HL-60/S4 treated with retinoic acid at 250 ng/mL for 4 days and 3 days (cell line): ENCODE data around the gene PIWIL1.

ENCODE experiments used
- in situ Hi-C: fragments of 300-500 bp; cut with MboI; formaldehyde crosslinking; loops from 2 replicates; pipeline ENCODE4 v1.7.0; 2022; ENCODE audit warnings: low sequenced_read_pairs

Gene PIWIL1

DNA sequence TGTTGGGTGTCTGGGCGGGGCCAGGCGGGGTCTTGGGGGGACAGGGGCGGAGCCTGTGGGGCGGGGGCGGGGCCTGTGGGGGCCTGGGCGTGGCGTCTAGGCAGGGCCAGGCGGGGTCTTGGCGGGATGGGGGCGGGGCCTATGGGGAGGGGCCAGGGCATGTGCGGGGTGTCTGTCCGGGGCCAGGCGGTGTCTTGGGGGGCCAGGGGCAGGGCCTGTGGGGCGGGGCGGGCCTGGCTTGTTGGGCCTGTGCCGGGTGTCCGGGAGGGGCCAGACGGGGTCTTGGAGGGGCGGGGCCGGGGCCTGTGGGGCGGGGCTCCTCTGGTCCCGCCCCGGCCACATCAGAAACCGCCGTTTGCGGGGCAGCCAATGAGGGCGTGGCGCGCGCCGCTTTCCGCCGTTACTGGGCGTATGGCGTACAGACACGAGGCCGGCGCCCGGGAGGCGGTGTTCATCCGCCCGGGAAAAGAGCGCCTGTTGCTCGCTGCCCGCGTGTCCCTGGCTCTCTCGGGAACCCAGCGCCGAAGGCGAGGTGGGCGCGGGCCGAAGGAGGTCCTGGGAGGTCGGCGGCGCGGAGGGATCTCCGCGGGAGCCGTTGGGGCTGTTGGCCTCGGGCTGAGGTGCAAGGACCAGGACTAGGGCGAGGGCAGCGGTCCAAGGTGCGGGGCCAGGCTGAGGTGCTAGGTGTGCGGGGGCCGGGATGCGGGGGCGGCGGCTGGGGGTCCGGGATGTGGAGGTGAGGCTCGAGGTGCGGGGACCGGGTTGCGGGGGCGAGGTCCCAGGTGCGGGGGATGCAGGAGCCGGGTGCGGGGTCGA is at the start of gene PIWIL1:
Gene PIWIL1 (plus strand): TSS at position 400 of the 816 bp plus-strand sequence. CDS start 4,705 bp downstream, outside the sequence.
- in situ Hi-C loops, result loop anchor here (25.0 kb wide), 1 partner anchor 300 kb away; no protein-coding TSS in a partner anchor

DNA sequence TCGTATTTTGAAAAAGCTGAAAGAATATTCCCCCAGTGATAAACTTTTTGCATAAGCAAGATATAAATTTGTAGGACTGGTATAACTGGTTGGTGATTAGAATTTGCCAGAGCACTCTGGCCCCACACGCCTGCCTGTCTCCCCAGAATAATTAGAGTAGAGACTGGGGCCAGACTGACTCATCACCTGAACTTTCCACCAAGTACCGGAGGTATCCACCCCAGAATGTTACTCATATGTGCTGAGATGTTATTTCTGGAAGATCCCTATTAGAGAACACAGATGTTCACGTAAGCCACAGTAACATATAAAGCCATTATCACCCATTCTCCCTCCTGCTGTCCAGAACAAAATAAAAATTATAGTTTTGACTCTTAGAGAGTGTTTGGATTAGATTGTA is 49.5 kb upstream of the PIWIL1 start:
- in situ Hi-C loops, result no loop called here

DNA sequence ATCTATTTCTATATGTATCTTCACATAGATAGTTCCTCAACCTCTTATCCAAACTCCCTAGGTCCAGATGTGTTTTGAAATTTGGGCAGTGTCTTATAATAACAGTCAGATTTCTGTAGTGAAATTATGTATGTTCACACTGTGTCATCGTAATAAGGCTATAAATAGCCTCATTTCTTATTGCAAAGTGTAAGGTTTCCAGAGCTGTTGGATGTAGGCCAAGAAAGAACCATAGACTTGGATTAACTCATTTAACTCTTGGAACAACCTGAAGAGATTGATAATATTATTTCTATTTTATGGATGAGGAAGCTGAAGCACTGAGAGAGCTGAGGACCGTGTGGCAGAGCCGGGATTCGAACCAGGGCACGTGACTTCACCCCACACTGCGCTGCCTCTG is 49.0 kb upstream of the PIWIL1 start:
- in situ Hi-C loops, result no loop called here

DNA sequence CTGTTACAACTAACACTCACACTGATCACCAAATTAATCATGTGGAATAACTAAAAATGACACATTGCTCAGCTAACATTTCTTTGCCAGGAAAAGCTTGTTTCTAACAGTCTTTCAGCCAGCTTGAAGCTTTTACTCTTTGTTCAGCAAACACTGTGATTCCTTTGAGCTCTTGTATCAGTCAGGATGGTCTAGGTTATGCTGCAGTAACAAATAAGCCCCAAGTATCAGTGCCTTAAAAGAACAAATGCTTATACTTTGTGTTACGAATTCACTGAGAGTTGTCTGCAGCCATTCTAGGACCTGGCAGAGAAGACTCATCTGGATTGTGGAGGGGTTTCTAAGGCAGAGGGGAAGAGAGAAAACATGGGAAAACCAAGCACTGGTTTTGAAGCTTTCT is 47.6 kb upstream of the PIWIL1 start:
- in situ Hi-C loops, result no loop called here

DNA sequence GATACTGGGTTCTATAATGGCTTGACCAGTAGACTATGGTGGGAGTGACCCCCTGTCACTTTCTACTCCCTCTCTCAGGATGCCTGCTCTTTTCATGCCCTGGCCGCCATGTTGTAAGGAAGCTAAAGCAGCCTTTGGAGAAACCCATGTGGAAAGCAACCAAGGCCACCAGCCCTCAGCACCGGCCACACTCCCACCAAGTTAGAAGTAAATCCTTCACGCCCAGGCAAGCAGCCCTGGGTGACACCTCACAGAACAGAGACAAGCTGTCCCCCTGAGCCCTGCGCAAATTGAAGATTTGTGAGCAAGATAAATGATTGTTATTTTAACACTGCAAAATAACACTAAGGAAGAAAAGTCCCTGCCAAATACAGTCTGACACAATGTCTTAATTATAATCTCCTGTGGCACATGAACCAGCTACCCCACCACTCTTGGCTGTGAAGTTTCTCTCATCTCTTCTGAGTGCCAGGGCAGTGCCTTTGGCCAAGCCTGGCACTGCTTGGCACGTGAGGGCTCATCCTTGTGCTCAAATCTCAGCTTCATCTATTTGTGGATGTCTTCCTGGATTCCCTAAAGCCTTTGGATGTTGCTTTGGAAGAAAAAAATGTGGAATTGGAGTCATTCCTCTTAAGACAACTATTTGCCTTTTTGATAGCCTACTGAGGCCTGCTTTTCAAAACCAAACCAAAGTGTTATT is 39.2 kb upstream of the PIWIL1 start:
- in situ Hi-C loops, result no loop called here

DNA sequence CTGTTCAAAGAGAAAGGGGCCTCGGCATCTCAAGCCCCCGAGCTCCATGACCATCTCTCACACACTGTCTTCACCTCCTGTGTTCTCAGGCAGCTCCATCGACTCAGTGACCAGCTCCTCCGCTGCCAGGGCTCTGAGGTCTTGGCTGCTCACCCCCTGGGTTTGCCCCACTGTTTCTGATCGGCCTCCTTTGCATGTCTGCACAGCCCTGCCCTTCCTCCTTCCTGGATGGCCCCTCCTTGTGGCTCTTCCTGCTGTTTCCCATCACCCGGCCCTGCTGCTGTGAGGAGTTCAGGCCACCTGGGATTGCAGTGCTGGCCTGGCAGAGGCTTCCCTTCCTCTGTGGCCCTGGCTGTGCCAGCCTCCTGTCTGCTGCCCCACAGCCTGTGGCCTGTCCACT is 38.1 kb upstream of the PIWIL1 start:
- in situ Hi-C loops, result no loop called here

DNA sequence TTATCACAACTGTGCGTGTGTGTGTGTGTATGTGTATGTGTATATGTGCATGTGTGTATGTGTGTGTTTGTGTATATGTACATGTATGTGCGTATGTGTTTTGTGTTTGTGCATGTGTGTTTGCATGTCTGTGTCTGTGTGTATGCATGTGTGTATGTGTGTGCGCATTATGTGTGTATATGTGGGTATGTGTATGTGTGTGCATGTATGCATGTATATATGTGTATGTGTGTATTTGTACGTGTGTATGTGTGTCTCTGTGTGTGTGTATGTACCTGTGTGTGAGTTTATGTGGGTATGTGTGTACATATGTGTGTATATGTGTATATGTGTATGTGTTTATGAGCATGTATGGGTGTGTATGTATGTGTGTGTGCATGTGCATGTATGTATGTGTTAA is 37.6 kb upstream of the PIWIL1 start:
- in situ Hi-C loops, result no loop called here

DNA sequence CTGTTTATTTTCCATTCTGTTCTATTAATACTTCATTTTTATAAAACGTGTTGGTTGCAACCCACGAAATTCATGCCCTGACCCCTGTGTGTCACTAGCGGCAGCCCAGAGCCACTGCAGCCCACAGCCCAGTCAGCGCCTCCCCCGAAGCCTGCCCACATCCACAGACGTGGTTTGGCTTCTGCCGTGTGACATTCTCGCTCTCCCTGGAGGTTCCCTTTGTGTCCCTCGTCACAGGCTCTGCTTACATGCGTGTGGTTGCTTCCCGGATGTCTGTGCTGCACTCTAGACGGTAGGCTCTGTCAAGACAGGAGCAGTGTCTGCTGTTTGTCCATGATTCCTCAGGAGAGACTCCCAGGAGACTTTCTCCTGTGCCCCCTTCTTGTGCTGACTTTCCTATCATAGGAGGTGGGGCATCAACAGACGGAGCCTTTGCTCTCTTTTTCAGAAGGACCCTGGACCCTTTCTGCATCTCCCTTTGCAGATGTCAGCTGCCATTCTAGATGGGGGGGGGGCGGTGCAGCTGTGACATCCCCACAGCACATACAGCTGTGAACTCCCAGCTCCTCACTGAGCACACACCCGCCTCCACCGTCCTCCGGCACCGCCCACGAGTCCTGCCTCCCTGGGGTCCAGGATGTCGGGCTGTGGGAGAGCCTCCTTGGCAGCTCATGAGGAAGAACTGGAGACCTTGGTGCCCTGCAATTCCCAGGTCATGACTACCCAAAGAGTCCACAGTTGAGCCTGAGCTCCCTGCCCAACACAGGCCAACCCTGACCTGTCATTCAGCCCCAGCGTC is 36.8 kb upstream of the PIWIL1 start:
- in situ Hi-C loops, result no loop called here

DNA sequence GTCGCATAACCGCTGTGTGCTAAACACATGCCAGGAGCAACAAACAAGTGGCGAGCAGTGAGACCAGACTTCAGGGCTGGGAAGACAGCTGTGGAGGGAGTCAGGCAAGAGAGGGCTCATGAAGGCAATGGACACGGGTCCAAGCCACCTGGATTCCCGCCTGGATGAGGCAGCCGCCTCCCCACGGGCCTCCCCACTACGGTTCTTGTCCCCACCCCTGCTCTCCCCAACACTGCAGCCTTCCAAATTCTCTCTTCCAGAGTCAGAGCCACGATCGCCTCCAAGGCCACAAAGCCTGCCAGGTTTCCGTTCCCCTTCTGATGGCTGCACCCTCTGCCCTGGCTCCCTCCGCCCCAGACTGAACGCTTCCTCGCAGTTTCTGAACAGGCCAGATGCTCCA is 36.1 kb upstream of the PIWIL1 start:
- in situ Hi-C loops, result no loop called here

DNA sequence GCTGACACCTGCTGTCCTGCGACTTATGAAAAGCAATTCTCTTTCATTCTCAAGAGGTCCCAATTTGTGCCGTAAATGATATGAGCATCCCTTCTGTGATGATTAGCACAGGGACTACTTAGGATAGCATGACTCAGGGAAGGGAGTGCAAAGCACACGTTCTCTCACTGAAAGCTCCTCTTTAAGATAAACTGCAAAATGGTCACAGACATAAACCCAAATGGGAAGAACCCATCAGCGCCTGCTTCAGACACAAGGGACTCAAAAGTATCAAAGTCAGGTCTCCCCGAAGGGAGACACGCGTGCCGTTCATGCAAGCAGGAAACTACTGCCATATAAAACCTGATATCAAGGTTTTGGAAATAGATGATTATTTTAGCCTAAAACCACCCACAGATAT is 33.9 kb upstream of the PIWIL1 start:
- in situ Hi-C loops, result no loop called here

DNA sequence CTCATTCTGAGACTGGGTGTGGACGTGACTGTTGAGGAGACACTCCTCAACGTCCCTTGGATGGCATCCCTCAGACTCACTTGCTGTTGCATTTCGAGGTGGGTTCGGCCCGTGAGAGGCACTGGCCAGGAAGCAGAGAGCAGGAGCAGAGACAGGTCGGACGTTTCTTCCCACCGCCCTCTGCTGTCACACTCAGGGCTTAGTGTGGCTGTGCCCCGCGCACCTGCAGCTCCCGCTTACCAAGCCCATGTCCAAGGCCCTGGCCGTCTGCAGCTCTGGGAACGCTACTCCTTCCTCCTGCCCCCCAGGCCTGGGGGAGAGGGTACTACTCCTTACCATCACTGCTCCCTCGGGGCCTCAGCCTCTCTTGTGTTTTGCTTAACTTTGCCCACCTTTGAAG is 29.8 kb upstream of the PIWIL1 start:
- in situ Hi-C loops, result no loop called here

DNA sequence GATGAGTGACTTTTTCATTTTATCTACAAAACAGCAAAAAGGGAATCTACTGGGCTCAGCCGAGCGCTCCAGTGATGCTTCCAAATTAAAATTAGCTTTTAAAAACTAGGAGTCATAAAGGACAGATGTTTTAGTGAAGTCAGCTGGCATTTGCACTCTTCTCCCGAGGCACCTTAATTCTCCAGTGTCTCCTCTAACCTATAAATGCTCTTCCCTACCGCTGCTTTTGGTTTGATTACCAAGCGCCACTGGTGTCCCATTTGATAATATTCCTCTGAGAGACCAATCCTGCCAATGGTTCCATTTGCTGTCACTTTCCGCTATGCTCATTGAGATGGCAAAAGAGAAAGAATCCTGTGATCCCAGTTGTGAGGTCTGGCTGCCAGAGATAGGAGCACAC is 29.3 kb upstream of the PIWIL1 start:
- in situ Hi-C loops, result no loop called here

DNA sequence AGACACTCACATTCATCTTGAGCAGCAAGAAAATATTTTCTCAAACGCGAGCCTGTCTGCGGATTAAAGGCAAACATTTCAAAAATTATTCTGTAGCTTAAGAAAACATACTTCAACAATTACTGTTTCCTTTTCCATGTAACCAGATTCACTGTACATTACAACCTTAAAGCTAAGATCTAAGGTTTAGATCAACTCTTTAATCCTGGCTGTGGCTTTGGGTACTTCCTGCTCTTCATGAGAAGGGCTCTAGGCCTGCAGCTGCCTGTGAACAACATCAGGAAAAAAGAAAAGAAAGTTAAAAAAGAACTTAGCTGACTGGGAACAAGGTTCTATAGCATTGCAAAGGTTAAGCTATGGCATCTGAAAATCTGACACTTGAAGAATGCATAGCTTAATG is 21.4 kb upstream of the PIWIL1 start:
- in situ Hi-C loops, result no loop called here

DNA sequence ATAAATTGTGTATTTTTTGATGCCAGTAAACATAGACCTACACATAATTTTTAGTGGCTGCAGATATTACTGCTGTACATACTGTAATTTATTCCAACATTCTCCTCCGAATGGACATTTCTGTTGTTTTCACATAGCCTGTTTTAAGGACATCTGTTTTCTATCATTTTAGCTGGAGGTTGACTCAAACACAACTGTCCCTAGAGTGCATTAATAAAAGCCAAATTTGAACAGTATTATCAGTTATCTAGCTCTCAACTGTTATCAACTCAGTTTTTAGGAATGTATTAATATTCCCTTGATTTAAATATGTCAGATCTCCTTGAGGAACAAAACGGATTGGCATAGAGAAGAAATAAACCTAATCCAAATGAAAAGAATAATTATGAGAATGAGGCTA is 17.2 kb upstream of the PIWIL1 start:
- in situ Hi-C loops, result no loop called here

DNA sequence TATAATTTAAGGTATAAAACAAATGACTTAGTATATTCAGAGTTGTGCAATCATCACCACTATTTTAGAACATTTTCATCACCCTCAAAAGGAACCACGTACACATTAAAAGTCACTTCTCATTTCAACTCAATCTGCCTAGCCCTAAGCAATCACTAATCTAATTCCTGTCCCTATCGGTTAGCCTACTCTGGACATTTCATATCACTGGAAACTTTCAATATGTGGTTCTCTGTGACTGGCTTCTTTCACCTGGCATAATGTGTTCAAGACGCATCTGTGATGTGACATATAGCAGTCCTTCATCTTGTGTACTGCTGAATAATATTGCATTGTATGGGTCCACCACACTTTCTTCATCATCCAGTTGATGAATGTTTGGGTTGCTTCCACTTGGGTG is 15.4 kb upstream of the PIWIL1 start:
- in situ Hi-C loops, result no loop called here

DNA sequence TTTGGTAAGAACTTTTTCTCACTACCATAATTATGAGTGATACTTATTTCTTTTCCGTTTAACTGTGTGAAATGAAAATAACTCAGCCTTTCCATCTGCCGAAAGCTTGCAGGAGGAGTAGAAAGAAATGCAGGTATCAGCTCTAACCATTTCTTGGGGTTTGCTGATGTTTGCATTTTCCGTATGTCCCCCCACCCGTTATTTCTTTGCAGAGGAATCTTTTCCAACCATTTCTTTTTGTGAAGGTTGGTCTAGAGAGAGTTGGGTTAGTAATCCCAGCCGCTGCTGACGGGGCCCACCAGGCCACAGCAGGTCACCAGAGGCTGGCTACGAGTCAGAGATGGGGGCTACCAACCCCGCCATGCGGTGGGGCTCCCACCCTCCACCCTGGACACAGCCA is 7.0 kb upstream of the PIWIL1 start:
- in situ Hi-C loops, result loop anchor here (25.0 kb wide), 1 partner anchor 293 kb away; no protein-coding TSS in a partner anchor

DNA sequence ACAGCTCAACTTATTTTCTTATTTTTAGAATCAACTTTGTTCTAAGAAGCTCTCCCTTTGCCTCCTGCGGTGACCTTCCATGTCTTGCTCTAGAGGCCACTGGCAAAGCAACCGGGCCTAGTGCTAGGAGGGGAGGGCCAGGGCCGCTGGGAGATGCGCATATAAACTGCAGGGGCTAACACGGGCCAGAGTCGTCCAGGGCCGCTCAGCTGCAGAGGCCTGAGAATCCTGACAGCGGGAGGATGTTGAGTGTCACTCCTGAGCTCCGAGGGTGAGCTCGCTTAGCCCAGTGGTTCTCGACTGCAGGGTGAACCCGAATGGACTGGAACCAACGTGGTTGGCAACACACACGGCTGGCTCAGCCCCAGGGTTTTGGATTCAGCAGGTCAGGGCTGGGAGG is 6.5 kb upstream of the PIWIL1 start:
- in situ Hi-C loops, result loop anchor here (25.0 kb wide), 1 partner anchor 294 kb away; no protein-coding TSS in a partner anchor

DNA sequence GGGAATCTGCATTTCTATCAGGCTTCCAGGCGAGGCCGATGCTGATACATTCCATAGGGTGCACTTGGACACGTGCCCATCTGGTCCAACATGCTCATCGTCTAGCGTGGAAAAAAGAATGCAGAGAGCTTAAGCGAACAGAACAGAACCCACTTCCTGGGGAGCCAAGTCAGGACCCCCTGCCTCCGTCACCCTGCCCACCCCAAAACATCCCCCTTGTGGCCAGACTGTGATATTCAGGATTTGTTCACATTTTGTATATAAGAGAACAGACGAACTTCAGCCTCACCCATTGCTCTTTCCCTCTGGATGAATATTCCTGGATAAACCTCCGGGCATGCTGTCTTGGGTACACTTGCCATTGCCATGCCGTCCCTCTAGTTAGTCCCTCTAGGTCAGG is 4.3 kb upstream of the PIWIL1 start:
- in situ Hi-C loops, result loop anchor here (25.0 kb wide), 1 partner anchor 296 kb away; no protein-coding TSS in a partner anchor

DNA sequence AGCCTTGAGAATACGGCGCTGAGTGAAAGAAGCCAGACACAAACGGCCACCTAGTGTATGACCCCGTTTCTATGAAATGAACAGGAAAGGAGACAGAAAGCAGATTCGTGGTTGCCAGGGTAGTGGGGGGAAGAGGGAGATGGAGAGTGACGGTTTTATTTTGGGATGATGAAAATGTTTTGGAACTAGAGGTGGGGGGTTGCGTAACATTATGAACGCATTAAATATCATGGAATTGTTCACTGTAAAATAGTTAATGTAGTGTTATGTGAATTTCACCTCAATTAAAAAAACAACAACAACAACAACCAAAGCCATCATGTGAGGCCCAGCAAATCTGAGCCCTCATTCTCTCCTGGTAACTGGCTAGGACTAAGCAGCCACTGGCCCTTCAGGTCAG is 3.3 kb upstream of the PIWIL1 start:
- in situ Hi-C loops, result loop anchor here (25.0 kb wide), 1 partner anchor 297 kb away; no protein-coding TSS in a partner anchor

DNA sequence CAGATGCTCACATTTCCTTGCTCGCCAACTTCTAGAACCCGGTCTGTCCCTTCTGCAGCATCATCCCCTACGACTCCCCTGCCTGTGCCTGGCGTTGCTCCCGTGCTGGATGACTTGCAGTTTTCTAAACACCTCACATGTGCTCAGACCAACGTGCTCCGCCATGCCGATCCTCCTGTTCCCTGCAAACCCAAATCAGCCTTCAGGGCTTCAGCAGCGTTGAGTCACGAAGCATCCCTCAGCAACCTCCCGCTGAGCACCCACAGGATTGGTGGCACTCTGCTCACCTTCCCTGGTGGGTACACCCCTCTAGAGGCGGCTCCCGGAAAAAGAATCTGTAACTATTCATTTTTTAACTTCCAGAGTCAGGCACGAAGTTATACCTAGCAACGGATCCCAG is 2.8 kb upstream of the PIWIL1 start:
- in situ Hi-C loops, result loop anchor here (25.0 kb wide), 1 partner anchor 298 kb away; no protein-coding TSS in a partner anchor
